ENCODE measurements around the gene UNC5B.

The UNC5B gene

DNA sequence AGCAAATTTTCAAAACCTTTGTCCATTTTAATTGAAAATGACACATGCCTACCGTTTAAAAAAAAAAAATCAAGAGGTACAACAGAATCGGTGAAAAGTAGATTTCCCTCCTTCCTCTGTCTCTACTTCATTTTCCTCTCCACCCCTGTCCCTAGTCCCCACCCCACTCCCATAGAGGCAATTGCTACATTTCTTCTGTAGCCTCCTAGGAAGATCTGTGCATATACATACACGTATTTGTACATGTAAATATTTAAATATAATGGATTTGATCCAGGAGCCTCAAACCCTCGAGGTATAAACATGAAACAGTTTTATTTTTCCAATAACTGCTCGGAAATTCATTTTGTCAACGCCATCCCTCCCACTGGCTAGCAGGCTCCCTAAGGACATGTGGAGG, 92.5 kb downstream of the UNC5B start:
- CTCF ChIA-PET, result interaction anchor here (1.0 to 2.6 kb wide), 4 partner anchors 9 to 19 kb away, joined by 3 to 12 read pairs (median 4); no protein-coding TSS in a partner anchor
- H3K4me1 ChIP-seq (ENCODE audit: control extremely low read depth in 1 of 4, control insufficient read depth in 4 of 4, insufficient read depth in 4 of 4, low read length in 3 of 4), result peaks cover 0 to 4% (median under 1%) of the 10 kb centered on the region in 4 experiments
- no peaks in the 10 kb centered on the region for H3K27me3 ChIP-seq (replicated peaks in 2 of 5; ENCODE audit: control insufficient read depth in 4 of 5, insufficient read depth in 5 of 5, low read length in 4 of 5)
- H3K36me3 ChIP-seq (ENCODE audit: control insufficient read depth in 4 of 4, insufficient read depth in 4 of 4, low read length in 3 of 4), result no peaks in the 10 kb centered on the region
- no peak for DNase-seq
- H3K4me3 ChIP-seq (ENCODE audit: control insufficient read depth in 1 of 7, extremely low read depth in 1 of 7, insufficient read depth in 4 of 7, low read depth in 2 of 7, low read length in 6 of 7), result no peak overlapping the region
- no peaks in the 10 kb centered on the region for H3K9me3 ChIP-seq (ENCODE audit: control extremely low read depth in 1 of 5, control insufficient read depth in 4 of 5, insufficient read depth in 2 of 5, low read depth in 1 of 5, low read length in 4 of 5)
- WGBS (ENCODE audit: insufficient coverage), result 85% methylated on average over 4 of the region's 6 CpGs
- no peak overlapping the region for H3K27ac ChIP-seq (ENCODE audit: insufficient read depth in 1 of 2, low read depth in 1 of 2, low read length in 2 of 2, poor library complexity in 1 of 2, severe bottlenecking in 2 of 2)
- POLR2A ChIA-PET, result no interaction called here

- Histone ChIP-seq H3K9me3 (ENCODE audit: control extremely low read depth in 1 of 5, control insufficient read depth in 4 of 5, insufficient read depth in 2 of 5, low read depth in 1 of 5, low read length in 4 of 5) (no peaks in the 10 kb centered on the region), H3K27me3 (replicated peaks in 2 of 5; ENCODE audit: control insufficient read depth in 4 of 5, insufficient read depth in 5 of 5, low read length in 4 of 5) (no peaks in the 10 kb centered on the region), H3K4me3 (ENCODE audit: control insufficient read depth in 1 of 7, extremely low read depth in 1 of 7, insufficient read depth in 4 of 7, low read depth in 2 of 7, low read length in 6 of 7) (no peak overlapping the region), H3K27ac (ENCODE audit: insufficient read depth in 1 of 2, low read depth in 1 of 2, low read length in 2 of 2, poor library complexity in 1 of 2, severe bottlenecking in 2 of 2) (no peak overlapping the region), H3K36me3 (ENCODE audit: control insufficient read depth in 4 of 4, insufficient read depth in 4 of 4, low read length in 3 of 4) (no peaks in the 10 kb centered on the region), H3K4me1 (ENCODE audit: control extremely low read depth in 1 of 4, control insufficient read depth in 4 of 4, insufficient read depth in 4 of 4, low read length in 3 of 4) (peaks cover 0 to 3% (median 0%) of the 10 kb centered on the region in 4 experiments)
- ChIA-PET POLR2A (no interaction called here), CTCF (interaction anchor here (1.1 to 1.5 kb wide), 4 partner anchors 9 to 390 kb away, joined by 4 to 7 read pairs (median 4); partner anchors contain the start of gene SLC29A3)
- DNase-seq, result no peak
- 100% methylated on average over 3 of the region's 3 CpGs for WGBS (ENCODE audit: insufficient coverage)
These were observed 94.6 kb downstream of the UNC5B start for GRCh38 chr10:71306979-71307378.

GRCh38 chr10:71307469-71308085, 95.2 kb downstream of the UNC5B start:
- Histone ChIP-seq H3K36me3 (ENCODE audit: control insufficient read depth in 4 of 4, insufficient read depth in 4 of 4, low read length in 3 of 4) (no peaks in the 10 kb centered on the region), H3K27ac (ENCODE audit: insufficient read depth in 1 of 2, low read depth in 1 of 2, low read length in 2 of 2, poor library complexity in 1 of 2, severe bottlenecking in 2 of 2) (no peak overlapping the region), H3K27me3 (replicated peaks in 2 of 5; ENCODE audit: control insufficient read depth in 4 of 5, insufficient read depth in 5 of 5, low read length in 4 of 5) (no peaks in the 10 kb centered on the region), H3K4me3 (ENCODE audit: control insufficient read depth in 1 of 7, extremely low read depth in 1 of 7, insufficient read depth in 4 of 7, low read depth in 2 of 7, low read length in 6 of 7) (no peak overlapping the region), H3K9me3 (ENCODE audit: control extremely low read depth in 1 of 5, control insufficient read depth in 4 of 5, insufficient read depth in 2 of 5, low read depth in 1 of 5, low read length in 4 of 5) (no peaks in the 10 kb centered on the region), H3K4me1 (ENCODE audit: control extremely low read depth in 1 of 4, control insufficient read depth in 4 of 4, insufficient read depth in 4 of 4, low read length in 3 of 4) (peaks cover 0 to 3% (median 0%) of the 10 kb centered on the region in 4 experiments)
- POLR2A ChIA-PET, result no interaction called here
- DNase-seq, result no peak
- WGBS (ENCODE audit: insufficient coverage), result 98% methylated on average over 8 of the region's 8 CpGs
- CTCF ChIA-PET, result interaction anchor here (0.9 to 3.1 kb wide), 6 partner anchors 9 to 303 kb away, joined by 3 to 14 read pairs (median 6); partner anchors contain the start of gene SLC29A3

GRCh38 chr10:71308244-71308643, 95.9 kb downstream of the UNC5B start:
- ChIA-PET CTCF (interaction anchor here (0.9 to 3.1 kb wide), 3 partner anchors 10 to 261 kb away, joined by 3 to 14 read pairs (median 8); no protein-coding TSS in a partner anchor), POLR2A (no interaction called here)
- H3K36me3 ChIP-seq (ENCODE audit: control insufficient read depth in 4 of 4, insufficient read depth in 4 of 4, low read length in 3 of 4), result no peaks in the 10 kb centered on the region
- H3K4me3 ChIP-seq (ENCODE audit: control insufficient read depth in 1 of 7, extremely low read depth in 1 of 7, insufficient read depth in 4 of 7, low read depth in 2 of 7, low read length in 6 of 7), result no peak overlapping the region
- no peaks in the 10 kb centered on the region for H3K9me3 ChIP-seq (ENCODE audit: control extremely low read depth in 1 of 5, control insufficient read depth in 4 of 5, insufficient read depth in 2 of 5, low read depth in 1 of 5, low read length in 4 of 5)
- no peak for DNase-seq
- peaks cover 0 to 3% (median 0%) of the 10 kb centered on the region in 4 experiments for H3K4me1 ChIP-seq (ENCODE audit: control extremely low read depth in 1 of 4, control insufficient read depth in 4 of 4, insufficient read depth in 4 of 4, low read length in 3 of 4)
- 94% methylated on average over 2 of the region's 2 CpGs for WGBS (ENCODE audit: insufficient coverage)
- H3K27ac ChIP-seq (ENCODE audit: insufficient read depth in 1 of 2, low read depth in 1 of 2, low read length in 2 of 2, poor library complexity in 1 of 2, severe bottlenecking in 2 of 2), result no peak overlapping the region
- peaks cover 0 to 1% (median 0%) of the 10 kb centered on the region in 5 experiments for H3K27me3 ChIP-seq (replicated peaks in 2 of 5; ENCODE audit: control insufficient read depth in 4 of 5, insufficient read depth in 5 of 5, low read length in 4 of 5)

- H3K27me3 ChIP-seq (replicated peaks in 2 of 5; ENCODE audit: control insufficient read depth in 4 of 5, insufficient read depth in 5 of 5, low read length in 4 of 5), result peaks cover 0 to 1% (median 0%) of the 10 kb centered on the region in 5 experiments
- POLR2A ChIA-PET, result no interaction called here
- WGBS (ENCODE audit: insufficient coverage), result 100% methylated on average over 2 of the region's 3 CpGs
- CTCF ChIA-PET, result interaction anchor here (1.0 to 3.1 kb wide), 4 partner anchors 10 to 390 kb away, joined by 3 to 14 read pairs (median 6); no protein-coding TSS in a partner anchor
- no peaks in the 10 kb centered on the region for H3K9me3 ChIP-seq (ENCODE audit: control extremely low read depth in 1 of 5, control insufficient read depth in 4 of 5, insufficient read depth in 2 of 5, low read depth in 1 of 5, low read length in 4 of 5)
- H3K27ac ChIP-seq (ENCODE audit: insufficient read depth in 1 of 2, low read depth in 1 of 2, low read length in 2 of 2, poor library complexity in 1 of 2, severe bottlenecking in 2 of 2), result no peak overlapping the region
- H3K4me1 ChIP-seq (ENCODE audit: control extremely low read depth in 1 of 4, control insufficient read depth in 4 of 4, insufficient read depth in 4 of 4, low read length in 3 of 4), result no peaks in the 10 kb centered on the region
- H3K4me3 ChIP-seq (ENCODE audit: control insufficient read depth in 1 of 7, extremely low read depth in 1 of 7, insufficient read depth in 4 of 7, low read depth in 2 of 7, low read length in 6 of 7), result no peak overlapping the region
- H3K36me3 ChIP-seq (ENCODE audit: control insufficient read depth in 4 of 4, insufficient read depth in 4 of 4, low read length in 3 of 4), result no peaks in the 10 kb centered on the region
- no peak for DNase-seq
These were observed 96.6 kb downstream of the UNC5B start for GRCh38 chr10:71308985-71309384.

DNA sequence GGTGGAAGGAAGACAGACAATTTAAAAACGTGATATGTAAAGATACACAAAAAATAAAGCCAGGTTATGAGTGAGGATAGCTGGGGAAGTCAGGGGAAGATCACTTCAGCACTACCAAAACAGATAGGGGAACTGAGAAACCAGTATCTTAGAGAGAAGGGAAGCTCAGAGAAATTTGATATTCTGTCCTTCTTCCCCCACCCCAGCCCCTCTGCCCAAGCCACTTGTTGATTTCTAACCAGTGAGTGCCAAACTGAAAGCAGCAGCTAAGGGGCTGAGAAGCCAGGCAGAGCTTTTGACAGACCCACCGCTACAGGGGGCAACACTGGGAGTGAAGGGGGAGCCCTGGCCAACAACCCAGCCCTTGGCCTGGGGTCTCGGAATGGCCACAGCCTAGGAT, 97.5 kb downstream of the UNC5B start:
- 100% methylated on average over 1 of the region's 3 CpGs for WGBS (ENCODE audit: insufficient coverage)
- Histone ChIP-seq H3K9me3 (ENCODE audit: control extremely low read depth in 1 of 5, control insufficient read depth in 4 of 5, insufficient read depth in 2 of 5, low read depth in 1 of 5, low read length in 4 of 5) (no peaks in the 10 kb centered on the region), H3K4me3 (ENCODE audit: control insufficient read depth in 1 of 7, extremely low read depth in 1 of 7, insufficient read depth in 4 of 7, low read depth in 2 of 7, low read length in 6 of 7) (no peak overlapping the region), H3K4me1 (ENCODE audit: control extremely low read depth in 1 of 4, control insufficient read depth in 4 of 4, insufficient read depth in 4 of 4, low read length in 3 of 4) (peaks cover 0 to 5% (median 4%) of the 10 kb centered on the region in 4 experiments), H3K27me3 (replicated peaks in 2 of 5; ENCODE audit: control insufficient read depth in 4 of 5, insufficient read depth in 5 of 5, low read length in 4 of 5) (peaks cover 0 to 1% (median 0%) of the 10 kb centered on the region in 5 experiments), H3K27ac (ENCODE audit: insufficient read depth in 1 of 2, low read depth in 1 of 2, low read length in 2 of 2, poor library complexity in 1 of 2, severe bottlenecking in 2 of 2) (no peak overlapping the region), H3K36me3 (ENCODE audit: control insufficient read depth in 4 of 4, insufficient read depth in 4 of 4, low read length in 3 of 4) (no peaks in the 10 kb centered on the region)
- POLR2A ChIA-PET, result no interaction called here
- CTCF ChIA-PET, result interaction anchor here (0.8 to 3.1 kb wide), 6 partner anchors 11 to 389 kb away, joined by 3 to 14 read pairs (median 3); no protein-coding TSS in a partner anchor
- DNase-seq, result no peak

- no peak overlapping the region for H3K4me3 ChIP-seq (ENCODE audit: control insufficient read depth in 1 of 7, extremely low read depth in 1 of 7, insufficient read depth in 4 of 7, low read depth in 2 of 7, low read length in 6 of 7)
- CTCF ChIA-PET, result interaction anchor here (1.0 to 3.1 kb wide), 3 partner anchors 8 to 14 kb away, joined by 3 to 14 read pairs (median 12); no protein-coding TSS in a partner anchor
- H3K9me3 ChIP-seq (ENCODE audit: control extremely low read depth in 1 of 5, control insufficient read depth in 4 of 5, insufficient read depth in 2 of 5, low read depth in 1 of 5, low read length in 4 of 5), result no peaks in the 10 kb centered on the region
- peaks cover 3 to 25% (median 21%) of the 10 kb centered on the region in 4 experiments for H3K4me1 ChIP-seq (ENCODE audit: control extremely low read depth in 1 of 4, control insufficient read depth in 4 of 4, insufficient read depth in 4 of 4, low read length in 3 of 4)
- no peak overlapping the region for H3K27ac ChIP-seq (ENCODE audit: insufficient read depth in 1 of 2, low read depth in 1 of 2, low read length in 2 of 2, poor library complexity in 1 of 2, severe bottlenecking in 2 of 2)
- WGBS (ENCODE audit: insufficient coverage), result no CpG with 5 or more reads among the region's 1 CpG
- peaks cover 0 to 1% (median 0%) of the 10 kb centered on the region in 5 experiments for H3K27me3 ChIP-seq (replicated peaks in 2 of 5; ENCODE audit: control insufficient read depth in 4 of 5, insufficient read depth in 5 of 5, low read length in 4 of 5)
- no peaks in the 10 kb centered on the region for H3K36me3 ChIP-seq (ENCODE audit: control insufficient read depth in 4 of 4, insufficient read depth in 4 of 4, low read length in 3 of 4)
- POLR2A ChIA-PET, result no interaction called here
- DNase-seq, result no peak
These were observed 99.8 kb downstream of the UNC5B start for GRCh38 chr10:71312220-71312619.

Data from common myeloid progenitor, CD34-positive (primary cell).